Activated T-cell treated with anti-CD3 and anti-CD28 coated beads for 4 hours (primary cell): ENCODE measurements around the gene TDRD9.

Experiments used
- DNase-seq: peaks from one replicate; pipeline ENCODE4 v3.0.0-alpha.2; 2020

Gene TDRD9

DNA sequence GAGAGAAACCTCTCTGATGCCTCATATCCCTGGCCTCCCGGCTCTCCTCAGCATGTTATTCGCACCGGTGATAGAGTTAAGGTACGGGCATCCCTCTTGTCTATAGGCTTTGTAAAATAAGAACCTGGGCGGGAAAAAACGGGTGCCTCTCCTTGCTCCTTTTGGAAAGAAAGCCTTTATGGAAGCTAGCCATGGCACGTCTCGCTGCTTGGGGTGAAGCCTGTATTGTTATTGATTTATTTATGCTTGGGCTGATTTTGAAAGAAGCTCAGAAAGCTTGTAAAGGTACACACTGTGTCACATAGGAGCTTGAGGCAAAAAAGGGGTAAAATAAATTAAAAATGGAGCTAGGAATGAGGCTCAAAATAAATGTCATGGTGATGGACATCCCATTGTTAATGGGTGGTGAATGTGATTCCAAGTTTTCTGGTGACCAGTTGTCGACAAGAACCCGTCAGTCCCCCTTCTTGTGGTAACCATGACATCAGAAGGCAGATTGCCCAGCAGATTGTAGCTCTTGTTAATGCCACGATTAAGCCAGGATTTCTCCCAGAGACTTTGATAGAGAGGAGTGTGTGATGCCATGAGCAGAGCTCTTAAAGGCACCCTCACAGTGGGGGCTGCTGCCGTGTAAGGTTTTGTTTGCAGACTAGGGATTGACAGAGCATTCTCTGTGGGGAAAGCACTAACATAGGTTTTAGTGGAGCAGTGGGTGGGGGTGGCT is 106.9 kb downstream of the TDRD9 start:
- no peak for DNase-seq

DNA sequence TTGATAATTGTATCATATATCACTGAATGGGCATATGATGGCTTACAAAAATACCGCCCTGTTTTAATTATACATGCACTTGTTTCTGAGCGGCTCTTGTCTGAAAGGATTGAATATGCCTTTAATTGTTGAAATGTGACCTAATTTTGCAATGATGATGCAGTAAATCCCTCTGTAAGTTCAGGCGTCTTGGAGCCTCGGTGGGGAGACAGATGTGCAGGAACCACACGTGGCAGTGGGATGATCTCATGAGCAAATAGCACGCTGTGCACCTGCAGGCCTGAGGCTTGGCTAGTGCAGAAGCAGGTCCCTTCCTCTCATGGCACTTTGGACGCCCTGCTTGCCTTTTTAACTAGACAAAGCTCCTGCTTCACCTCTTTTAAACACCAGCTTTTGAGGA is 108.0 kb downstream of the TDRD9 start:
- DNase-seq, result no peak

DNA sequence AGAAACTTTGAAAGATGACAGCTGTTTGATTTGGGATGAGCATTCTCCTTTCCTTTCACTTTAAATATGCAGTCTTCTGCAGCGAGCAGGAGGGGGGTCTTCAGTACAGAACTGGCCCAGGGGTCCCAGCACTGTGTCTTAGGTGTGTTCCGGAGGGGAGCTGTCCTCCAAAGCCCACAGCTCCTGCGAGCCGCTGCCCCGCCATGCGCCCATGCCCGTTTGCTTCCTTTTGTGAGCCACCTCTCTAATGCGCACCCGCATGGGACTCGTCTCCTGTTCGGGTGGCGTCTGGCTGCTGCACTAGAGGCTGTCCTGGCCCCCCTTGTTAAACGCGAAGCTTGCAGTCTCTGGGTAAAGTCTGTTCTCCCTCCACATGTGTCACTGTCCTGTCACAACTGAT is 108.8 kb downstream of the TDRD9 start:
- DNase-seq, result no peak

DNA sequence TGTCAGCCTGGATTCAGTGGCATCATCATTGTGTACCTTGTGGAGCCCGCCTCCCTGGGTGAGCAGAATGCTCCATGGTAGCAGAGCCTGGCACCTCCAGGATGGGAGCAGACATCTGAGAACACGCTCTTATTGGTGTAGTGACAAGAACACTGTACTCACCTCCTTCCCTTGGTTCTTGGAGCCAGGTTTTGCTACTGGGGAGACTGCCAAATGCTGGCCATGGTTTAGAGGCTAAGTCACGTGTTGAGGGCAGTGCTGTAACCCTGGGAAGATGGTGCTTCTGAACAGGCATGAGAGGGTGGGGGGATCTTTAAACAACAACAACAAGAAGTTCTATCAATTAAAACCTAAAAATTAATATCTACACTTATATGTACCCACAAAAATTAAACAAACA is 109.6 kb downstream of the TDRD9 start:
- no peak for DNase-seq

DNA sequence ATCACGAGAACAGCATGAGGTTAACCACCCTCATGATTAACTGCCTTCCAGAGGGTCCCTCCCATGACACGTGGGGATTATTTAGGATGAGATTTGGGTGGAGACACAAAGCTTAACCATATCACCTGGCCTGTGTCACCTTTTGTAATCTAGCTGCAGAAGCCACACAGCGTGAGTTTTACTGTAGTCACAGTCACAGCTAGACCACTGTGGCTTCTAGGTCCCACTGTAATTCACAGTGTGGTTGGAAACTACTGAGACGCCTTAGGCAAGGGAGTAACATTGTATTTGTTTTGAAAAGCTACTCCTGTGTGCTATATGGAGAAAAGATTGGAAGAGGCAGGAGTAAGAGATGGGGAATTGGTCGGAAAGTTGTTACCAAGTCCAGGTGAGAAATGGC is 111.0 kb downstream of the TDRD9 start:
- DNase-seq, result no peak

DNA sequence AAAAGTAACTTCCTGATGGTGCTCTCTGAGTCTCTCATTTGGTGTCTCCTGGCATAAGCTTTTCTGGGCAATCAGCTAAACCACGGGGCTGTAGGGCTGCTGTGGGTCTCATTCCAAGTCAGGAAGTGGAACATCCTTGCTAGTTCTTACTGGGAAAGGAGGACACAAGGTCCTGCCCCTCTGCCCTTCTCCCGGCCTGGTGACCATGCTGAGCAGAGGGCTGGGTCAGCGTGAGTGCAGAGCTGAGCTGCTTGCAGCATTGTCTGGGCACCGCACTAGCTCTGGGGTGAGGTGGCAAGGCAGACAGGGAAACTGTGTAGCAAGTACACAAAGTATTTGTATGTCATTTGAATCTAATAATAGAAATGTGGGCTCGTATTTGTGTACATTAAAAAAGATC is 112.3 kb downstream of the TDRD9 start:
- DNase-seq, result no peak

DNA sequence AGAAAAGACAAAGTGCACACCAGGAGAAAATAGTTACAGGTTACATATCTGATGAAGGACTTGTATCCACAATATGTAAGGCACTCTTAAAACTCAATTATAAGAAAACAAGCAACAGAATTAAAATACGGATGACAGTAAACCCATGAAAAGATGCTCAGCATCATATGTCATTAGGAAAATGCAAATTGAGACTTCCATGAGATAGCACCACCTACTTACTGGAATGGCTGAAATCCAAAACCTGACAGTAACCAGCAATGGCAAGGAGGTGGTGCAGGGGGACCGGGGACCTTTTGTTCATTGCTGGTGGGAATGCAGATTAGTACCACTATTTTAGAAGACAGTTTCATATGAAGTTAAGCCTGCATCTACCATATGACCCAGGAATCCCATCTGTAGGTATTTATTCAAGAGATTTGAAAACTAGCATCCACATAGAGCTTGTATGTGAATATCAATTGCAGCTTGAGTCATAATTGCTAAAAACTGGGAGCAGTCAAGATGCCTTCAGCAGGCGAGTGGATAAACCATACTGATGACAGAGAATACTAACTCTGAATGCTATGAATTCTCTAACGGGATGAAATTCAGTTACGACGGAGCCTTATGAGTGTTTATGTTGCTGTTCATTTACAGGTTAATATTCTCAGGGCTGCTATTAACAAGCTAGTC is 113.3 kb downstream of the TDRD9 start:
- DNase-seq, result no peak

DNA sequence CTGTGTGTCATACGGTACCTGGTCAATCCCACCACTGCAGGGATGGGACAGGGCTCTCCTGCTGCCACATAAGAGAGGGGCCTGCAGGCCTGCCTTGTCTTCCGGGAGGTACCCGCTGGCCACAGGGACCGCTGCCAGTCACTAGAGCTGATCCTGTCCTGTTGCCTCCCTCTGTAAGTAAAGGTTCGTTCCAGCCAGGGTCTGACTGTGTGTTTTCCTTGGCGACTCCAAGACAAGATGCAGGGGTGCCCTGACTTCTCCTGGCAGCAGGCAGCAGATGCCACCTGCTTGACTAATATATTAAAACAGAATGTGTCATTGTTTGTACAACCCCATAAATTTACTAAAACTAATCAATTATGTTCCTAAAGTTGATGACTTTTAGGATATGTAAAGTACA is 115.8 kb downstream of the TDRD9 start:
- DNase-seq, result no peak

DNA sequence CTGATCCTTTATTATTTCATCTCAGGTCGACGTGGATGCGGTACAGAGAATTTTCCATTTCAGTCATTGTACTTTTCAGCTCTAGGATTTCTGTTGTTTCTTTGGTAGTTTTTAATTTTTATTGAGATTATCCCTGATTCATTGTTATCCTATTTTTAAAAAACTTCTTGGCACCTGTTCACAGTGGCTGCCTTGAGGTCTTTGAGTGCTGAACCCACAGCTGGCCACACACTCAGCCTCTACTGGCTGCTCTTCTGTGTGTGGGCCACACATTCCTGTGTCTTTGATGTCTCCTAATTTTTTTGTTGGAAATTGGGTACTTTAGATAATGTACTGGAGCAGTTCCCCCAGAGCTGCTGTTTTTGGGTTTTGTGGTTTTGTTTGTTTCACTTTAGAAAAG is 119.5 kb downstream of the TDRD9 start:
- no peak for DNase-seq

DNA sequence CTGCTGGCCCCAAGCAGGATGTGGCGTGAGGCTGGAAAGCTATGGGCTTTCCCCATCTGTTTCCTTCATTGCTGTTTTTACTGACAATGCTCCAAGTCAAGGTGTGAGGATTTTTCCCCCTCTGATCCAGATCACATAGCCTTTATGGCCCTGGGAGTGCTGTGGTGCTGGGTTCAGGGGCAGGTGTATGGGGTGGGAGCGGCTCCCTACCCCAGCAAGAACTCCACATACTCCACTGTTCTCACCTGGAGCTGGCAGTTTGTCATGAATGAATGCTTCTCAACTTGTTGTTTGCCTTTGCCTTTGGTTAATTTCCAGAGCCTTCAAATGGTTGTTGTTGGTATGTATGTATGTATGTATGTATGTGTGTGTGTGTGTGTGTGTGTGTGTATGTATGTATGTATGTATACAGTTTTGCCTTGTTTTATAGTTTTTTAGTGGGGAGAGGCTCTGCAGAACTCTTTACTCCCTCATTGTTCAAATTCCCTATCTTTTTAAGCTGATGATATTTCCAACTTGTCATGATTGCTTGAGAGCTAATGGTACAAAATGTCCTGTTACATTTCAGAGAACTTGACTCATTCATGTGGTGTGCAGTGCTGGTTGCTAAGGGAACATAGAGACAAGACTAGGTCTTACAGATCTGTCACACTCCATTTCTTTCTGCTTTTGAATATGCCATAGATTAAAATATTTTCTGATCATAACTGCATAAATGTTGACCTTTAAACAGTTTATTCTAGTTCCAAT is 120.7 kb downstream of the TDRD9 start:
- no peak for DNase-seq

DNA sequence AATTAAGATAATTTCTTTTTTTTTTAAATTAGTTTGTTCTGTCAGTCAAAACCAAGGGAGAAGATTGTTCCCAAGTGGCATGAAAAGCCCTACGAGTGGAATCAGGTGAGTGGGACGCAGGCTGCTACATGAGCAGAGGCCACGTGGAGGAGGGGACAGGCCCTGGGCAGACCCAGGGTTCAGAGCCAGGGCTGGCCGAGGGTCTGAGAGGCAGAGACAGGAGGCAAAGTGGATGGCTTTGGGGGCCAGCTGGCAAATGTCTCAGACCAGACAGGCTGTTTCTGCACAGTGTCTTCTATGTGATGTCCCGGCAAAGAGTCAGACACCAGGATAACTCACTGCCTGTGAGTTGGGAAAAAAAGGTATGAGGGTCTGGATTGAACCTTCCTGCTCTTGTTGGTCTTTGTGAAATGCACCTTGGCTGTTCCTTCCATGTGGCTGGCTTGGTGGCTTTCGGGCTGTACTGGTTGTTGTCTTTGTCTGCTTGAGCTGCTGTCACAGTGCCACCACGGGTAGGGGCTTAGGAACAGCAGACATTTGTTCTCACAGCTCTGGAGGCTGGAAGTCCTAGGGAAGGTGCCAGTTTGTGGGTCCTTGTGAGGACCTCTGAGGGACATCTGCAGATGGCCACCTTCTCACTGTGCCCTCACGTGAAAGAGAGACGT is 121.5 kb downstream of the TDRD9 start:
- DNase-seq, result no peak

DNA sequence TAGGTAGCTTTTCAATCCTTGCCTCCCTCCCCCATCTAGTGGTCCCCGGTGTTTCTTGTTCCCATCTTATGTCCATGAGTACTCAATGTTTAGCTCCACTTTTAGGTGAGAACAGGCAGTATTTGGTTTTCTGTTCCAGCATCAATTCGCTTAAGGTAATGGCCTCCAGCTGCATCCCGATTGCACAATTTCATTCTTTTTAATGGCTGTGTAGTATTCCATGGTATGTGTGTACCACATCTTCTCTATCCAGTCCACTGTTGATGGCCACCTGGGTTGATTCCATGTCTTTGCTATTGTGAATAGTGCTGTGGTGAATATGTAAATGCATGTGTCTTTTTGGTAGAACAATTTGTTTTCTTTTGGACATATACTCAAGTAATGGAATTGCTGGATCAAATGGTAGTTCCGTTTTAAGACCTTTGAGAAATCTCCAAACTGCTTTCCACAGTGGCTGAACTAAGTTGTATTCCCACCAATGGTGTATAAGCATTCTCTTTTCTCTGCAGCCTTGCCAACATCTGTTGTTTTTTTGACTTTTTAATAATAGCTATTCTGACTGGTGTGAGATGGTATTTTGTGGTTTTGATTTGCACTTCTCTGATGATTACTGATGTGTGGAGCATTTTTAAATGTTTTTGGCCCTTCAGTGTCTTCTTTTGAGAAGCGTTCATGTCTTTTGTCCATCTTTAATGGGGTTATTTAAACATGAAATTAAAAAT is 123.0 kb downstream of the TDRD9 start:
- DNase-seq, result no peak

DNA sequence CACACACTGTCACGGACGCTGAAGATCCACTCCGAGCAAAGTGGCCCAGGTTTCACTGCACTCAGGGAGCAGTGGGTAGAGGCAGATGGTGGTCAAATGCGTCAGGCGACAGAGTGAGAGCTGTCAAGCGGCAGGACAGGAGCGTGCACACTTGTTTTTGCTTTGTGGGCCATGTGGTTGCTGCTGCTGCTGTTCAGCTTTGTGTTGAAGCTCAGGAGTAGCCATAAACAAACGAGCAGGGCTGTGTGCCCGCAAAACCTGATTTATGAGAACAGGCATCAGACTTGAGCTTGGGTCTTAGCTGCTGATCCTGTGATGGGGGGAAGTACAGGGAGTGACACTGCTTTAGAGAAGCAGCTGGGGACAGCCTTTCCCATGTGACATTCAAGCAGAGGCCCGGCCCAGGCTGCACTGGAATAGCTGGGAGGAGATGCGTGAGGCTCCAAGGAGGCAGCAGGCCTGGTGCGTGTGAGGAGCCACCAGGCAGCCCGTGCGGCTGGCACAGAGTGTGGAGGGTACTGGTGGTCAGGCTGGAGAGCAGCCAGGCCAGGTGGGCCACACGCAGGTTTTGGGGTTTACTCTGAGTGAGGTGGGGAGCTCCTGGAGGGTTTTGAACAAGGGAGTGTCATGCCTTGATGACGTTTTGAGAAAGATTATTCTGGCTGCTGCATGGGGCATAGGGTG is 126.1 kb downstream of the TDRD9 start:
- no peak for DNase-seq

DNA sequence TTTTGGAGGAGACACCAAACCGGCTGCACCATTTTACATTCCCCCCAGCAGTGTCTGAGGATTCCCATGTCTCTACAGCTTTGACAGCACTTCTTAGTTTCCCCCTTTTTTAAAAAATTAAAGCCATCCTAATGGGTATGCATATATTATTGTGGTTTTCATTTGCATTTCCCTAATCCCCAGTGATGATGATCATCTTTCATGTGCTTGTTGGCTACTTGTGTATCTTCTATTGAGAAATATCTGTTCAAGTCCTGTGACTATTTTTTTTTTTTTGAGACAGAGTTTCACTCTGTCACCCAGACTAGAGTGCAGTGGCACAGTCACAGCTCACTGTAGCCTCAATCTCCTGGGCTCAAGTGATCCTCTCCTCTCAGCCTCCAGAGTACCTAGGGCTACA is 134.0 kb downstream of the TDRD9 start:
- DNase-seq, result no peak

DNA sequence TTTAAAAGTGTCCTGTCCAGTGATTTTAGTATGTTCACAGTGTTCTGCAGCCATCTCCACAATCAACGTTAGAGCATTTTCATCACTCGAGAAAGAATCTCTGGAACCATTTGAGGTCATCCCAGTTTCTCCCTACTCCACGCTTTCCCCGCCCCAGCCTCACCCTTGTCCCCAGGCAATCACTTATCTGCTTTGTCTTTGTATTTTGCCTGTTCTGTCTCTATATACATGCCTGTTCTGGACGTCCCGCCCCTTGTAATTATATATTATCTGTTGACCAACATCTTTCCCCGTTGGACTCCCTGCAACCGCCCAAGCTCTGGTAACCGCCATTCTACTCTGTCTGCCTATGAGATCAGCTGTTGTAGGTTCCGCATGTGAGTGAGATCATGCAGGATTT is 135.7 kb downstream of the TDRD9 start:
- DNase-seq, result no peak

DNA sequence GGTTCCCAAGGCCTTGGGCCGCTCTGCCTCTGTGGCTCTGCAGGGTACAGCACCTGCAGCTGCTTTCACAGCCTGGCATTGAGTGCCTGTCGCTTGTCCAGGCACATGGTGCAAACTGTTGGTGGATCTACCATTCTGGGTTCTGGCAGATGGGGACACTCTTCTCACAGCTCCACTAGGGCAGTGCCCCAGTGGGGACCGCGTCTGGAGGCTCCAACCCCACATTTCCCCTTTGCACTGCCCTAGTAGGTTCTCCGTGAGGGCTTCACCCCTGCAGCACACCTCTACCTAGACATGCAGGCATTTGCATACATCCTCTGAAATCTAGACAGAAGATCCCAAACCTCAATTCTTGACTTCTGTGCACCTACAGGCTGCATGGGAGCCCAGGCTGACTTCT is 138.0 kb downstream of the TDRD9 start:
- DNase-seq, result no peak

DNA sequence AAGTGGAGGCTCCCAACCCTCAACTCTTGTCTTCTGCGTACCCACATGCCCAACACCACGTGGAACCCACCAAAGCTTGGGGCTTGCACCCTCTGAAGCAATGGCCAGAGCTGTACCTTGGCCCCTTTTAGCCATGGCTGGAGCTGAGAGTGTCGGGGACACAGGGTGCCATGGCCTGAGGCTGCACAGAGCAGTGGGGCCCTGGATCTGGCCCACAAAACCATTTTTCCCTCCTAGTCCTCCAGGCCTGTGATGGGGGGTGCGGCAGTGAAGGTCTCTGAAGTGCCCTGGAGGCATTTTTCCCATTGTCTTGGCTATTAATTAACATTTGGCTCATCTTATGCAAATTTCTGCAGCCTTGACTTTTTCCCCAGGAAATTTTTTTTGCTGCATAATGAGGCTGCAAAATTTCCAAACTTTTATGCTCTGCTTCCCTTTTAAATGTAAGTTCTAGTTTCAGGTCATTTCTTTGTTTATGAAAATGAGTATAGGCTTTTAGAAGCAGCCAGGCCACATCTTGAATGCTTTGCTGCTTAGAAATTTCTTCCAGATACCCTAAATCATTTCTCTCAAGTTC is 138.6 kb downstream of the TDRD9 start:
- DNase-seq, result no peak

DNA sequence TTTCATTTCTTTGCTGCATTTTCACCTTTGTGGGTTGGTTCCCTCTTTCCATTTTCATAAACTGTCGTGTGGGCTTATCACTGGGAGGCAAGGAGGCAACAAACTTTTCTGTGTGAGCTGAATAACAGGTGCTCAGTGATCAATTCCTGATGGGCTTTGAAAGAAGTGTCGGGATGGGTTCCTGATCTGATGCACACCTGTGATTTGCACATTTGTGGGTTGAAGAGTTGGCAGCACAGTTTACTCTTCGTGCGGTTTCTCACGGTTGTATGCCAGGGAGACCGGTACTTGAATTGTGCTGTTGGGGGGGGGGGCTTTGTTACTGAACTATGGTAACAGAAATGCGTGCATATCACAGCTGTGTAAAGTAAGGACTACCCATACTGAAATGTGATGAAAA is 141.3 kb downstream of the TDRD9 start:
- DNase-seq, result no peak

DNA sequence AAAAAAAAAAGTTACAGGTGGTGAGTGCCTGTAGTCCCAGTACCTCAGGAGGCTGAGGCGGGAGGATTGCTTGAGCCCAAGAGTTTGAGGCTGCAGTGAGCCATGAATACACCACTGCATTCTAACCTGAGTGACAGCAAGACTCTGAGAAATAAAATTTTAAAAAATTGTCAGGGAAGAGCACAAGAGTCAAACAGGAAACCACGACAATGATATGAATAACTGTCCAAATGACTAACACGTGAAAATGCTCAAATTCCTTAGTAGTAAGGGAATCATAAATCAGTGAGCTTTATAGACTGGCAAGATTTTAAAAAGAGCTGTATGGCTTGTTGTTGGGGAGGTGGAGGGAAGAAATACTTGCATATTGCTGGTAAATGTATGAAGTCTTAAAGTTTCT is 144.3 kb downstream of the TDRD9 start:
- DNase-seq, result no peak

DNA sequence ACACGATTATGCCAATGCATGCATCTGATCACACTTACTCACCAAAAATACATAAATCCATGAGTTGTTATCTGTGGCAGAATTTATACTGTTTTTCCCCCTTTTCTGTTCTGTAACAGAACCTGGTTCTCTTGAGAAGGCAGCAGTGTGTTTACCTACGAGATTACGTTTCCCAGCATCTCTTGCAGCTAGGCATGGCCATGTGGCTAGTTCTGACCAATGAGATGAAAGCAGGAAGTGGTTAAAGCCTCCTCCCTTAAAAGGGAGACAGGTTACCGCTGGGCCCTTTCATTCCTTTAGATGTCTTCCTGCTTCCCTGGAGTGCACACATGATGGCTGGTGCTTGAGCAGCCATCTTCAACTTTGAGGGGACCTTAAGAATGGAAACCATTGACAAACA is 145.5 kb downstream of the TDRD9 start:
- no peak for DNase-seq

DNA sequence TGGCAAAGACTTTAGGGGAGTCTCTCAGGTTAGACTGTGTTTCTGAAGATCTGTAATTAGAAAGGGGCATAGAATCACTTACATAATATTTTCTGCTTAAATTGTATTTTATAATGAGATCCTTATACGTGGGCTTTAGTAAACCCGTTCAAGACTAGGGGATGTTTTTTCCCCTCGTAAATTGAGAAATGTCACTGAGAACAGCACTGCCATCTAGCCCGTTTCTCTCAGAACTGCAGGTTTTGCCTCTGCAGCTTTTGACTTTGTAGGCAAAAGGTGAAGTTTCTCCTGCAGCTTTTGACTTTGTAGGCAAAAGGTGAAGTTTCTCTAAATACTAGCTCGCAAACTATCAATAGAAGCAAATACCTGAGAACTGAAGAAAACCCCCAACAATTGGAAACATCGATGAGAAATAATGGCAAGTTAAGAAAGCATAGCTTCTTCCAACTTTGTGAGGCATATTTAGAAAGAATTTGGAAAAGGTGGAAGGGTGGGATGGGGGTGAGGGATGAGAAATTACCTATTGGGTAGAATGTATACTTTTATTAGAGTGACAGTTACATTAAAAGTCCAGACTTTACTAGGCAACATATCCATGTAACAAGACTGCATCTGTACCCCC is 147.4 kb downstream of the TDRD9 start:
- DNase-seq, result no peak

DNA sequence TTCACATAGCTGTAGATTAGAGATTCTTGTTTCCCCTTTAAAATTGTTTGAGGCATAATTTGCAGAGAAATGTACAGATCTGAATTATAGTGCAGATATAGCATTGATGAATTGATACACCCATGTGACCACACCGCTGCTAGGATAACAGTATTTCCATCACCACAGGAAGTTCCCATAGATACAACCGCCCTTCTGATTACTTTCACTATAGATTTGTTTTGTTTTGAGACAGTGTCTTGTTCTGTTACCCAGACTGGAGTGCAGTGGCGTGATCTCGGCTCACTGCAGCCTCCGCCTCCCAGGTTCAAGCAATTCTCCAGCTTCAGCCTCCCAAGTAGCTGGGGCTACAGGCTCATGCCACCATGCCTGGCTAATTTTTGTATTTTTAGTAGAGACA is 148.5 kb downstream of the TDRD9 start:
- no peak for DNase-seq
